Panc1 (cell line): Measurements from ENCODE around the gene C11orf58. TPM values are rescaled to one million over a fixed set of nuclear protein-coding genes. Genes with fewer than 3 reads are reported as not detected.

ENCODE experiments used
- ATAC-seq: fragments of 200-7000 bp; cut with Tn5 transposase; 2 replicates; pipeline ENCODE4 v1.9.1; 2020; ENCODE audit warnings: mild to moderate bottlenecking, moderate library complexity
- BruUV-seq: library from RNA; stranded (reverse); fragments of 400-500 nt; replicated peaks from 2 replicates; lab custom pipeline; 2021; lab: Mats Ljungman, UMichigan
- CTCF ChIA-PET: fragments of 300-600 bp; sonication (Branson Sonifier 250); formaldehyde crosslinking; loops from one replicate; lab custom pipeline; 2022; ENCODE audit warnings: antibody characterized with exemption; lab: Charles Lee
- POLR2A ChIA-PET: fragments of 300-600 bp; sonication (Branson Sonifier 250); formaldehyde crosslinking; loops from one replicate; lab custom pipeline; 2022; ENCODE audit warnings: antibody characterized with exemption; lab: Charles Lee
- DNase-seq: peaks from one replicate; pipeline ENCODE4 v3.0.0-alpha.2; 2010; ENCODE audit warnings: low read depth, low spot score
- H3K27ac ChIP-seq: 2 replicates; pipeline ENCODE4 v1.5.1; 2011; ENCODE audit warnings: mild to moderate bottlenecking, low read length, inconsistent platforms
- H3K27me3 ChIP-seq: fragments of 200-500 bp; sonication (Bioruptor generic); 2 replicates; pipeline ENCODE4 v1.6.0; 2014; ENCODE audit warnings: low read length, inconsistent platforms; ENCODE audit not compliant: control insufficient read depth, insufficient read depth
- H3K36me3 ChIP-seq: fragments of 200-500 bp; sonication (Bioruptor generic); 2 replicates; pipeline ENCODE4 v1.5.1; 2014; ENCODE audit warnings: inconsistent platforms, mild to moderate bottlenecking, low read length, moderate library complexity; ENCODE audit not compliant: control insufficient read depth, insufficient read depth
- H3K4me1 ChIP-seq: 2 replicates; pipeline ENCODE4 v1.5.1; 2011; ENCODE audit warnings: inconsistent platforms, mild to moderate bottlenecking, low read length, moderate library complexity; ENCODE audit not compliant: control insufficient read depth, insufficient read depth
- H3K4me3 ChIP-seq, 2 experiments: 2 replicates each; pipeline ENCODE4 v1.5.1; 2011 to 2012; ENCODE audit warnings: low read depth in 2 of 2, low read length in 2 of 2, mild to moderate bottlenecking in 2 of 2, inconsistent platforms in 1 of 2, moderate library complexity in 1 of 2
- H3K9me3 ChIP-seq: fragments of 200-500 bp; sonication (Bioruptor generic); 2 replicates; pipeline ENCODE4 v1.5.1; 2014; ENCODE audit warnings: low read depth, mild to moderate bottlenecking, inconsistent platforms, low read length, moderate library complexity; ENCODE audit not compliant: control insufficient read depth, insufficient read depth
- CTCF ChIP-seq: fragments of 450-650 bp; IDR thresholded peaks from 2 replicates; pipeline ENCODE4 v1.5.1; 2017; ENCODE audit warnings: mild to moderate bottlenecking
- POLR2AphosphoS5 ChIP-seq: IDR thresholded peaks from 2 replicates; pipeline ENCODE4 v1.6.1; 2012; ENCODE audit warnings: mild to moderate bottlenecking, low read depth, low read length, moderate library complexity
- REST ChIP-seq, 2 experiments: IDR thresholded peaks; 2 replicates each; pipeline ENCODE4 v1.6.1; 2011 to 2012; ENCODE audit warnings: low read depth in 2 of 2, control low read depth in 1 of 2, low read length in 1 of 2, mild to moderate bottlenecking in 1 of 2, moderate library complexity in 1 of 2; ENCODE audit not compliant: insufficient read depth in 1 of 2
- SIN3A ChIP-seq: IDR thresholded peaks from 2 replicates; pipeline ENCODE4 v1.6.1; 2012; ENCODE audit warnings: low read depth, mild to moderate bottlenecking, low read length, moderate library complexity, borderline replicate concordance; ENCODE audit not compliant: insufficient read depth
- TCF7L2 ChIP-seq: IDR thresholded peaks from 2 replicates; pipeline ENCODE4 v1.6.1; 2011; ENCODE audit warnings: mild to moderate bottlenecking, low read depth, low read length, inconsistent platforms
- in situ Hi-C: cut with HindIII; loops from 2 replicates; pipeline ENCODE4 v1.10.0; 2016; ENCODE audit warnings: low sequenced_read_pairs, low pct_unique_long_range_greater_than_20kb
- intact Hi-C: fragments of 100-400 bp; cut with micrococcal nuclease; formaldehyde crosslinking; loops from one replicate; pipeline ENCODE4 v1.10.0; 2022; ENCODE audit not compliant: unreplicated experiment
- total RNA-seq: library from RNA; stranded (reverse); gene quantifications from one replicate; pipeline ENCODE4 v1.2.1, GENCODE V29; 2021; ENCODE audit not compliant: unreplicated experiment

C11orf58 gene
- total RNA-seq, 1 experiment from 2014 or later, result 97.6 TPM

DNA sequence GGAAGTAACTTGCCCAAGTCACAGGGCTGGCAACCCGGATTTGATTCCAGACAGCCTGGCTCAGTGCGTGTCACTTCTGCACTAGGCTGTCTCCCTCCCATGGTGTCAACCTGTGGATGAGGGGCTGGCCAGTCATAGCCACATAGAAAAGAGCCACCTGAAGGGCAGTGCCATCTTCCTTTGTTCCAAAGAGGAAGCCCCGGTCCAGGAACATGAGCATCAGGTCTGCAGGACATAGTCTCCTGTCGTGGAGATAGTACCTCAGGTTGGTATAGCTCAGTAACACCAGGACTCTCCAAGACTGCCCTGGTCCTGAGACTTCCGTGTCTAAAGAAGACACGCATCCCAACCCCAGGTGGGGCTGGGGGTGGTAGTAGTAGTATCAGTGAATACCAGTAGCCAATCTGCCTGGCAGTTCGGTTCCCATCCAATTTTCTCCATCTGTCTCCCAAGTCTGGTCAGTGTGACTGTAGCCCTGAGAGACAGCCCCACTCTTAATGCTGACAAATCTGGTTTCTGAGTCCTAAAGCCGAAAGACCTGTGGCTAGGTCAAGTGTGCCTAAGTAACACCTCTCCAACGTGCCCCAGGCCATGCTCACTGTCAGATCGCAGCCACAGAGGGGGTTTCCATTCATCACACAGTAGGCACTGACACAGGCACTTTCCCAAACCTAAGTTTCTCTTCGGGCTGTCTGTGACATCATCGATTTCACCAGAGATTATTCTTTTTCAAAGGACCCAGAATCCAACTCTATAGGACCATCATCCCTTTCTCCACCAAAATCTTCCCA is 33.1 kb downstream of the C11orf58 start:
- no peak for DNase-seq
- Histone ChIP-seq H3K9me3 (no peaks in the 10 kb centered on the region), H3K4me1 (no peaks in the 10 kb centered on the region), H3K27me3 (peaks cover 2% of the 10 kb centered on the region; the same call in 1 of the 2 replicates), H3K27ac (no peak overlapping the region), H3K4me3 (no peak overlapping the region), H3K36me3 (no peaks in the 10 kb centered on the region)
- in situ Hi-C loops (no loop called here), intact Hi-C loops (no loop called here)
- CTCF ChIA-PET, result no interaction called here
- POLR2A ChIA-PET, result no interaction called here
- no peak for ATAC-seq
- TF ChIP-seq REST (IDR thresholded peaks at IDR 0.05; ENCODE audit: insufficient read depth in 1 of 2, low read depth in 2 of 2, low read length in 1 of 2) (no peak), POLR2AphosphoS5 (no peak), CTCF (no peak), SIN3A (no peak), TCF7L2 (no peak)
- BruUV-seq, result no TSS peak

DNA sequence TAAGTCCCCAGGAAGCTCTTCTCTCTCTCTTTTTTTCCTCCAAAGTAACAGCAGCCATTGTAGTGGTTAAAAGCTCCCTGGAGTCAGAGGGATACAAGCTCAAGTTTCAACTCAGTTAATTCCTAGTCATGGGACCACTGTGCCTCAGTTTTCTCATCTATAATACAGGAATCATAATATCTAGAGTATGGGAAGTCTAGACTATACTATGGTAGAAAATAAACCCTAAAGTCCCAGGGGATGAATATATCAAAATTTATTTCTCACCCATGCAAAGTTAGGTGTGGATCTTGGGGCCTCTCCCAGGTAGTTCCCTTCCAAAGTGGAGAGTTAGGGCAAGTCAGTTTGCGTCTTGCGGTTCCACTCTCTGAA is 33.7 kb downstream of the C11orf58 start:
- peaks cover 2% of the 10 kb centered on the region; the same call in 1 of the 2 replicates for H3K27me3 ChIP-seq
- in situ Hi-C loops, result no loop called here
- no TSS peak for BruUV-seq
- DNase-seq (no peak), ATAC-seq (no peak)
- intact Hi-C loops, result no loop called here
- H3K36me3 ChIP-seq, result no peaks in the 10 kb centered on the region
- ChIA-PET CTCF (no interaction called here), POLR2A (no interaction called here)
- H3K4me1 ChIP-seq, result no peaks in the 10 kb centered on the region
- H3K9me3 ChIP-seq, result no peaks in the 10 kb centered on the region
- H3K27ac ChIP-seq, result no peak overlapping the region
- H3K4me3 ChIP-seq, result no peak overlapping the region
- TF ChIP-seq SIN3A, result no peak
- TF ChIP-seq TCF7L2, result no peak
- no peak for TF ChIP-seq REST (IDR thresholded peaks at IDR 0.05; ENCODE audit: insufficient read depth in 1 of 2, low read depth in 2 of 2, low read length in 1 of 2)
- no peak for TF ChIP-seq POLR2AphosphoS5
- no peak for TF ChIP-seq CTCF
